BLaER1 (cell line): ENCODE results near the gene DAPK3.
A peak's percentile ranks its signal among the peaks of the same experiment; 100 is the strongest.
"Not testable (repeated sequence)": the region's sequence is repeated elsewhere in the genome, so short reads cannot be mapped to it uniquely, and the experiment has no call there.

Experiments used
- H3K27ac ChIP-seq: shearing (Covaris generic); formaldehyde crosslinking; 2 replicates; pipeline ENCODE4 v1.8.1; 2022
- H3K27me3 ChIP-seq: shearing (Covaris generic); formaldehyde crosslinking; 2 replicates; pipeline ENCODE4 v1.8.1; 2022
- H3K36me3 ChIP-seq: shearing (Covaris generic); formaldehyde crosslinking; 2 replicates; pipeline ENCODE4 v1.8.1; 2022
- H3K4me1 ChIP-seq: shearing (Covaris generic); formaldehyde crosslinking; 2 replicates; pipeline ENCODE4 v1.8.1; 2022
- H3K4me2 ChIP-seq: shearing (Covaris generic); formaldehyde crosslinking; 2 replicates; pipeline ENCODE4 v1.8.1; 2022
- H3K4me3 ChIP-seq: shearing (Covaris generic); formaldehyde crosslinking; 2 replicates; pipeline ENCODE4 v1.8.1; 2022
- H3K9ac ChIP-seq: shearing (Covaris generic); formaldehyde crosslinking; 2 replicates; pipeline ENCODE4 v1.8.1; 2022
- H3K9me3 ChIP-seq: shearing (Covaris generic); formaldehyde crosslinking; 2 replicates; pipeline ENCODE4 v1.8.1; 2022
- H4K20me1 ChIP-seq: shearing (Covaris generic); formaldehyde crosslinking; 2 replicates; pipeline ENCODE4 v1.8.1; 2022
- Cebpa-rat ChIP-seq: shearing (Covaris generic); IDR thresholded peaks from 2 replicates; pipeline ENCODE4 v1.8.1; 2022

The DAPK3 gene

DNA sequence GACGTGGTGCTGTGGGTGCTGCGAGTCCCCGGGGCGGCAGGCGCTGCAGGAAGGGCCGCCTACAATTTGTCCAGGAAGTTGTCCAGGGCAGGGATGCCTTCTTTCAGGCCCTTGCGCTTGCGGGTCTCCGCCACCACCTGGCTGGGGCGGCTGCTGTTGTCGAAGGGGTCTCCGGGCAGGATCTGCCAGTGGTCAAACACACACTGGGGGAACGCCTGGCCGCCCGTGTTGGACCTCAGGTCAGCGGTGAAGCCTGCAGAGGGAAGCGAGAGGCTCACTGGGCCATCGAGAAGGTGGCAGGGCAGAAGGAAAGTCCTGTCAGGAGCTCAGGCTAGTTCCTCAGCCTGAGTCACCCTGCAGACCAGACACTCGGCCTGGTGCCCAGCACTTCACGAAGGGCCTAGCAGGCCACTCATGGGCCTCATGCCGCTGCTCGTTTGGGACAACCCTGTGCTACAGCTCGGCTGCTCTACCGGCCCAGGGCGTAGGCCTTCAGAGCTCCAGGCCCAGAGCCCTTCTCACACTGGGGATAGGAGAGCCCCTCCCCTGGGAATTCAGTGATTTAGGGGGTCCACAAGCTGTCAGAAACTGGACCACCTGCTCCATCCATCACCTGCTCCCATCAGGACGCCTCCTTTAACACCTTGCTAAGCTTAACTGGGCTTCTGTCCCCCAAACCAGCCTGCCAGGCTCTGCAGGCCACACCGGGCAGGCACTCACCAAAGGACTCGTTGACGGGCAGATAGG is 5.8 kb upstream of the DAPK3 start:
- Histone ChIP-seq H3K4me1 (peaks cover 60% of the 10 kb centered on the region), H3K27ac (no peak overlapping the region)

DNA sequence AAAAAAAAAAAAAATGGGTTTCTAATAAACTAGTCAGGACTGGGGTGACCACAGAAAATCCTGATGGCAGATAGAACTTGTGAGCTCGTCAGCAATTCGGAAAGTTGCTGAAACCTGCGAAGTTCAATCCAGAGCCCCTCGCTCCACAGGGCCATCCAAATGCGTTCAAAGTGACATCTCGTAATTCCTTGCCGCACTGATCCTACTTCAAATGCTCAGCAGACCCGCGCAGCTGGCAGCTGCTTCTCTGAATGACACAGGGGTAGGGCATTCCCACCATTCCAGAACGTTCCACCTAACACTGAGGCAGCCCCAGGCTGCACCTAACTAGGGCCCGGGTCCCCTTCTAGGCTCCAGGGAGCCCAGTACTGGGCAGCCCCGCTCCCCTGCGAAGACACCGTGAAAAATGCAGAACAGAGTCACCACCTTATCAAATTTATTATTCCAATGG is 4.8 kb upstream of the DAPK3 start:
- Histone ChIP-seq H3K9me3 (no peaks in the 10 kb centered on the region), H3K4me1 (peaks cover 55% of the 10 kb centered on the region), H4K20me1 (peaks cover 80% of the 10 kb centered on the region), H3K27me3 (no peaks in the 10 kb centered on the region), H3K27ac (no peak overlapping the region), H3K4me2 (peak overlapping the region; percentile 24; the same call in 1 of the 2 replicates), H3K9ac (no peak overlapping the region), H3K4me3 (no peak overlapping the region), H3K36me3 (peaks cover 64% of the 10 kb centered on the region)
- TF ChIP-seq Cebpa-rat: no peak

More for the DNA sequence above, 5.8 kb upstream of the DAPK3 start:
- Histone ChIP-seq H3K9me3 (no peaks in the 10 kb centered on the region), H3K27me3 (no peaks in the 10 kb centered on the region), H3K36me3 (peaks cover 74% of the 10 kb centered on the region), H3K4me3 (no peak overlapping the region), H3K4me2 (peak overlapping the region; percentile 36), H3K9ac (peak overlapping the region; percentile 21; the same call in 1 of the 2 replicates), H4K20me1 (peaks cover 83% of the 10 kb centered on the region)
- TF ChIP-seq Cebpa-rat: no peak

DNA sequence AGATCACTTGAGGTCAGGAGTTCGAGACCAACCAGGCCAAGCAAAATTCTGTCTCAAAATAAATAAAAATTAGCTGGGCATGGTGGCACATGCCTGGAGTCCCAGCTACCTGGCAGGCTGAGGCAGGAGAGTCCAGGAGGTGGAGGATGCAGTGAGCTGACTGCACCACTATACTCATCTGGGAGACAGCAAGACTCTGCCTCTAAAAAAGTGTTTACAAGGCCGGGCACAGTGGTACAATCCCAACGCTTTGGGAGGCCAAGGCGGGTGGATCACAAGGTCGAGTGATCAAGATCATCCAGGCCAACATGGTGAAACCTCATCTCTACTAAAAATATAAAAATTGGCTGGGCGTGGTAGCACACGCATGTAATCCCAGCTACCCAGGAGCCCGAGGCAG is 4.2 kb upstream of the DAPK3 start:
- Histone ChIP-seq H3K9ac (no peak overlapping the region), H3K27ac (no peak overlapping the region), H3K4me3 (no peak overlapping the region), H4K20me1 (peaks cover 80% of the 10 kb centered on the region), H3K36me3 (peaks cover 59% of the 10 kb centered on the region), H3K9me3 (no peaks in the 10 kb centered on the region), H3K27me3 (no peaks in the 10 kb centered on the region), H3K4me2 (no peak overlapping the region), H3K4me1 (peaks cover 51% of the 10 kb centered on the region)
- TF ChIP-seq Cebpa-rat: no peak

DNA sequence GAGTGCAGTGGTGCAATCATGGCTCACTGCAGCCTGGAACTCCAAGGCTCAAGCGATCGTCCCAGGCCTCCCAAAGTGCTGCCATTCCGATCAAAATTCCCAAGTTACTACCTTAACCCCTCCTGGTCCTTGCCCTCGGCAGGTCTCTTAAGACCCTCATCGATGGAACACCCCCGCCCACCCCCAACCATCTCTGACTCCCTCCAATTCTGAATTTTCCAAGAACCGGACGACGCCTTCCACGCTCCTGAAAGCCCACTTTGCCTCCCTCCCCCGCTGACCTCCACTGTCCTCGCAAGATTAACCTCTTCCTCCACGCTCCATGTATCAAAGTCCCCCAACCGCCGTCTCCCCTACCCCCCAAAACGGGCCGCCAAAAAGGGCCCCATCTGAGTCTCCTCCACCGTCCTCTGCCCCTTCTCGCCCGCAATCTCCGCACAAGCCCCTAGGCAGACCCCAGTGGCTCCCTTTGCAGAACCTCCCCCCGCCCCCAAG is 539 bp downstream of the DAPK3 start:
- Histone ChIP-seq H3K36me3 (peaks cover 53% of the 10 kb centered on the region), H3K27ac (peak overlapping the region; percentile 93)

DNA sequence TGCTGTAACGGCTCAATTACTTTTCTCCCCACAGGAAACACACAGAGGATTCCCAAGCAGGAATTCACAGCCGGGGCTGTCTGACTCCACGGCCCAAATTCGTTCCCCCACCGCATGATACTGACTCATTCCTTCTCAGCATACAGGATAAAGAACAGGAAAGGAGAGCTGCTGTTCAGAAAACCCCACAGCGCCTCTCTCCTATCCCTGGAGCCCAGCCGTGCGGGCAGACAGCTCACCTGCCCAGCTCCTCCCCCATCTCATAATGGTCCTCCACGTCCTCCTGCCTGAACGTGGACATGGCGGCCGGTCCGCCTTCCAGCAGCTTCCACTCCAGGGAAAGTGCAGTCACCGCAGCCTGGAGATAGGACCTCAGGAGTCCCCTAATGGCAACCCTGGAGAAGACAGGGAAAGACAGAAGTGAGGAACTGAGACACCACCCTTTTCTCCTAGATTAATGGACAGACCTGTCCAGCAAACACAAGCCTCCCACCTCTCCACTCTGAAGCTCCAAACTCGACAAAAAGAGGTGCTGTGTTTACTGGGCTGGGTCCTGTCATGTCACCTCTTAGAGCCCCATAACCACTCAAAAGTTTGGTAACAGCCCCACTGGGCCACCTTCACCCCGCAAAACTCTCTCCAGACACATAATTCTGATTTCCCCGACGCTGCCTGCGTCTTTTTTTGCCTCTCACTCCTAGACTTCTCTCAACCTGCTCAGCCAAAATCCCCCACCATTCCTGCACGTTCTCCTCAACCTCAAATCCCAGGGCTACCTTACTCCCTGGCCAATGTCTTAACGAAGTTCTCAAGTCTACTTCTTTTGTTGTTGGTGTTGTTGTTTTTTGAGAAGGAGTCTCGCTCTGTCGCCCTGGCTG is 1.2 kb downstream of the DAPK3 start:
- peak overlapping the region; percentile 93 for H3K27ac ChIP-seq
- TF ChIP-seq Cebpa-rat: no peak
- peak overlapping the region; percentile 96 for H3K9ac ChIP-seq
- peak overlapping the region; percentile 97 for H3K4me3 ChIP-seq
- no peaks in the 10 kb centered on the region for H3K27me3 ChIP-seq
- H3K9me3 ChIP-seq: no peaks in the 10 kb centered on the region
- H3K36me3 ChIP-seq: peaks cover 55% of the 10 kb centered on the region
- peak overlapping the region; percentile 98 for H3K4me2 ChIP-seq
- peaks cover 32% of the 10 kb centered on the region for H3K4me1 ChIP-seq
- peaks cover 80% of the 10 kb centered on the region for H4K20me1 ChIP-seq

More for the DNA sequence above, 539 bp downstream of the DAPK3 start:
- Histone ChIP-seq H4K20me1 (peaks cover 80% of the 10 kb centered on the region), H3K4me3 (peak overlapping the region; percentile 97), H3K9me3 (no peaks in the 10 kb centered on the region), H3K27me3 (no peaks in the 10 kb centered on the region), H3K9ac (peak overlapping the region; percentile 96), H3K4me2 (peak overlapping the region; percentile 98), H3K4me1 (peaks cover 32% of the 10 kb centered on the region)
- no peak for TF ChIP-seq Cebpa-rat

DNA sequence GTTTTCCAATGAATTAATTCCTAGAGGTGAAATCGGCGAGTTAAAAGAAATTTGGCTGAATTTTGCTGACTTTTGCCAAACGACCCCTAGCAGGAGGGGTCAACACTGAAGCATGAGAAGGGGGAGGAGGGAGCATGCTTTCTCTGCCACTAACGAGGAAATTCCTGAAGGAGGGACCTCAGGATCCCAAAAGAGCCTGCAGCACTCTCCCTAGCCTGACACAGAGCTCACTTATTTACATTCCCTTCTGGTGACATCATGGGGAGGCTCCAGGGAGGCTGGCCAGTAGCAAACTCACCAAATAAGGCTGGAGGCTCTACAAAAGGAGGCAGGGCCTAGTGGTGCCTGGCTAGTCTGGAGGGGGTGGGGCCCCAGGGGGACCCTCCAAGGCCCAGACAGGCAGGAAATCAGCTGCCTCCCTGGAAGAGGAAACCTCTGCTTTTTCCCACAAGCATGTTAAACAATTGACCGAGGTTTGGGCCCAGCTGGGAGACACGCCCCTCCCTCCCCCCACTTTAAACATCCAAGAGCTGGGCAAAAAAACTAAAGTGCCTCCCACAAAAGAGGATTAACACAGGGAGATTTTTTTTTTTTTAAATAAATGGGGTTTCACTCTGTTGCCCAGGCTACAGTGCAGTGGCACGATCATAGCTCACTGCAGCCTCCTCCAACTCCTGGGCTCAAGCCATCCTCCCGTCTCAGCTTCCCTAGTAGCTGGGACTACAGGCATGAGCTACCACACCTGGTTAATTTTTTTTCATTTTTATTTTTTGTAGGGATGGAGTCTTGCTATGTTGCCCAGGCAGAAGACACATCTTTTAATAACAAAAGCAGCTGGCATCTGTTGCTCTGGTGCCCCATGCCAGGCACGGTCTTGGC is 2.1 kb downstream of the DAPK3 start:
- Histone ChIP-seq H3K27me3 (no peaks in the 10 kb centered on the region), H3K9ac (peak overlapping the region; percentile 96)

DNA sequence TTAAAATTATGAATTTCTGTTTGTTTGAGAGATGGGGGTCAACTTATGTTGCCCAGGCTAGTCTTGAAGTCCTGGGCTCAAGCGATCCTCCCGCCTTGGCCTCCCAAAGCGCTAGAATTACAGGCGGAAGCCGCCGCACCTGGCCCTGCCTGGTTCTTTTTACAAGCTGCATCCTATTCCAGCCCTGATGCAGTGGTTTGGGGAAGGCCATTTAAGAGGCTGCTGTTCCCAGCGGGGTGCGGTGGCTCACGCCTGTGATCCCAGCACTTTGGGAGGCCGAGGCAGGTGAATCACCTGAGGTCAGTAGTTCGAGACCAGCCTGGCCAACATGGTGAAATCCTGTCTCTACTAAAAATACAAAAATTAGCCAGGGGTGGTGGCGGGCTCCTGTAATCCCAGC is 2.9 kb downstream of the DAPK3 start:
- H3K27ac ChIP-seq, H3K9me3 ChIP-seq, H3K9ac ChIP-seq, H3K27me3 ChIP-seq, H3K4me3 ChIP-seq, H3K4me2 ChIP-seq: not testable (repeated sequence)
- Histone ChIP-seq H4K20me1 (peaks cover 91% of the 10 kb centered on the region), H3K36me3 (peaks cover 70% of the 10 kb centered on the region), H3K4me1 (peaks cover 32% of the 10 kb centered on the region)

More for the DNA sequence above, 2.1 kb downstream of the DAPK3 start:
- no peak for TF ChIP-seq Cebpa-rat
- Histone ChIP-seq H3K9me3 (no peaks in the 10 kb centered on the region), H3K4me3 (peak overlapping the region; percentile 97; the same call in 1 of the 2 replicates), H3K27ac (no peak overlapping the region), H4K20me1 (peaks cover 84% of the 10 kb centered on the region), H3K4me2 (peak overlapping the region; percentile 98), H3K4me1 (peaks cover 32% of the 10 kb centered on the region), H3K36me3 (peaks cover 62% of the 10 kb centered on the region)

DNA sequence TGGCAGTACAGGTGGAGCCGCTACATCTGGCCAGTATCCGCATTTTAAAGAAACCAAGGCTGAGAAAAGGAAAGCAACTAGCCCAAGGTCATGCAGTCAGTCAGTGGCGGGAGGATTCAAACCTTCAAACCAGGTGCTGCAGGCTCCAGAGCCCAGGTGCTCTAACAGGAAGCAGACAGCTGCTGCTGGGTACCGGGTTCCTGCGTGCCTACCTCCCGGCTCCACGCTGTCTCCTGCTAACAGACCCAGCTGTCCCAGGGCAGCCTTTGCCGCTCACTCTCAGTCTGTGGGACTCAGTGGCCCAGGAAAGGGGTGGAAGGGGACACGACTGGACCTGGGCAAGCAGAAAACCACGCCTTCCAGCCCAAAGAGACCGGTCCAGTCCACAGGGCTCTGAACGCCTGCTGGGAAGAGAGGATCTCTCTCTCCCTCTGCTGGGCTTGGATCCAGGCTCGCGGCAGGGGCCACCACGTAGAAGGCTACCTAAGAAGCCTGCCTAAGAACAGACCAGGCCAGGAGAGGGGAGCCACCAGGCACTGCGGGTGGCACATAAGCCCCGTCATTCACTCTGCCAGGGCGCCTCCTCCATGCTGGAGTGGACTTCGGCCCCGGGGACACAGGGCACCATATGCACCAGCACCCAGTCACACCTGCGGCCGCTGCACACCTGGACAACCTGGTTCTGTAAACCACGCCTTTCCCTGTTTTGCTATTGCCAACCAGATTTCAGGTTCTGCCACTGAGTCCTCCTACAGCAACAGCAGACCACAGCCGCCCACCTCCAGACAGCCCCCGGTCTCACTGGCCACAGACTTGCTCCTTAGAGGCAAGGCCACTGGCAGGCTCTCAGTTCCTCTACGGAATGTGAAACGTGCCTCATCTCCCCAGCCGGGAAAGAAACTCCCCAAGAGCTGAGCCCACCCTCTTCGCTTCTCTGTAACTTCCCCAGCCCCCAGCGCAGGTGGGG is 4.6 kb downstream of the DAPK3 start:
- Histone ChIP-seq H3K9ac (no peak overlapping the region), H3K4me2 (no peak overlapping the region), H3K9me3 (no peaks in the 10 kb centered on the region), H3K27ac (no peak overlapping the region), H3K36me3 (peaks cover 80% of the 10 kb centered on the region), H3K4me1 (peaks cover 25% of the 10 kb centered on the region), H3K27me3 (no peaks in the 10 kb centered on the region), H4K20me1 (peaks cover 76% of the 10 kb centered on the region), H3K4me3 (no peak overlapping the region)
- no peak for TF ChIP-seq Cebpa-rat
